ENCODE results near the gene FGF11.

- no peak for TF ChIP-seq CTCF (IDR thresholded peaks at IDR 0.05; ENCODE audit: insufficient read depth, low read length, poor library complexity, severe bottlenecking)
- no peak for TF ChIP-seq EZH2phosphoT487 (conservative IDR thresholded peaks at IDR 0.05; ENCODE audit: low read length)
These were observed 43.2 kb upstream of the FGF11 start for GRCh38 chr17:7396147-7396546.
